Activated naive CD8-positive, alpha-beta T cell treated with anti-CD3 and anti-CD28 coated beads, Interleukin-2, amount 50 U/mL, for 24 hours (primary cell): ENCODE results near the gene MMP2.

Experiments used
- ATAC-seq: fragments of 150-1000 bp; cut with Tn5 transposase; one replicate; pipeline ENCODE4 v1.10.0; 2021
- DNase-seq: peaks from one replicate; pipeline ENCODE4 v3.0.0; 2021
- H3K27ac Mint-ChIP-seq: one replicate; pipeline ENCODE4 v1.8.0; 2021; ENCODE audit warnings: mild to moderate bottlenecking, mixed read lengths
- H3K27me3 Mint-ChIP-seq: one replicate; pipeline ENCODE4 v1.8.0; 2021; ENCODE audit warnings: mixed read lengths
- H3K36me3 Mint-ChIP-seq: one replicate; pipeline ENCODE4 v1.8.0; 2021; ENCODE audit warnings: low read depth, mixed read lengths
- H3K4me1 Mint-ChIP-seq: one replicate; pipeline ENCODE4 v1.8.0; 2021; ENCODE audit warnings: mixed read lengths
- H3K4me3 Mint-ChIP-seq: one replicate; pipeline ENCODE4 v1.8.0; 2021; ENCODE audit warnings: mild to moderate bottlenecking, moderate library complexity, mixed read lengths
- H3K9me3 Mint-ChIP-seq: one replicate; pipeline ENCODE4 v1.8.0; 2021; ENCODE audit warnings: mixed read lengths

MMP2 gene

DNA sequence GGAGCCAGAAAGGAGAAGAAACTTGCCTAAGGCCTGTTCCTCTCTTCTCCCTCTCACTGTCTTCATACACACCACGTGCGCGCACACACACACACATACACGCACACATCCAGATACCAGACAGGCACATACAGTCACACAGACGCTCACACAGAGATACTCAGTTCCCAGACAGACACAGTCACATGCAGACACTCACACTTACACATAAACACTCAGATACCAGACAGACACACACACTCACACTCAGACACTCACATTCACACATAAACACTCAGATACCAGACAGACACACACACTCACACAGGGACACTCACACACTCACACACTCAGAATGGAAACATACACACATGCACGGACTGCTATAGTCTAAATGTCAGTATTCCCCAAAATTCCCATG is 24.1 kb upstream of the MMP2 start:
- no peak for ATAC-seq
- H3K27me3 Mint-ChIP-seq, result peaks cover 2% of the 10 kb centered on the region
- no peak overlapping the region for H3K27ac Mint-ChIP-seq
- no peaks in the 10 kb centered on the region for H3K9me3 Mint-ChIP-seq
- DNase-seq, result no peak
- H3K4me3 Mint-ChIP-seq, result no peak overlapping the region
- H3K4me1 Mint-ChIP-seq, result no peaks in the 10 kb centered on the region
- no peaks in the 10 kb centered on the region for H3K36me3 Mint-ChIP-seq

DNA sequence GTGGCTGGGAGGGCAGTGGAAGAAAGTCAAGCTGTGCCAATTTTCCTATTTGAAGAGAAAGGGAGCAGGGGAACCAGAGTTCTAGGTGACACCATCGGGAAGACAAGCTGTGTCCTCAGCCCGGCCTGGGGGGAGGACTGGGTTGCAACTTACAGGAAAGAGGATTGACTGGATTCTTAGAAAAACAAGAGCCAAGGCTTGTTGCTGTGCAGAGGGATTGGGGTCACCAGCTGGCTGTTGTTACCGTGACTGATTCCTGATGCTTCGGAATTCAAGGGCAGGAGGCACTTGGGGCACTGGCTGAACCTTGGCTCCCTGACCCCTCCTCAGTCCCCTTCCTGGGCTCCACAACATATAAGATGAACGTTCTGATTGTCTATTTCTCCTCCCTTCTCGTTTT is 16.8 kb upstream of the MMP2 start:
- Mint-ChIP-seq H3K4me3 (no peak overlapping the region), H3K27ac (no peak overlapping the region), H3K27me3 (peaks cover 5% of the 10 kb centered on the region), H3K4me1 (no peaks in the 10 kb centered on the region), H3K36me3 (no peaks in the 10 kb centered on the region), H3K9me3 (no peaks in the 10 kb centered on the region)
- ATAC-seq, result no peak
- DNase-seq, result no peak

DNA sequence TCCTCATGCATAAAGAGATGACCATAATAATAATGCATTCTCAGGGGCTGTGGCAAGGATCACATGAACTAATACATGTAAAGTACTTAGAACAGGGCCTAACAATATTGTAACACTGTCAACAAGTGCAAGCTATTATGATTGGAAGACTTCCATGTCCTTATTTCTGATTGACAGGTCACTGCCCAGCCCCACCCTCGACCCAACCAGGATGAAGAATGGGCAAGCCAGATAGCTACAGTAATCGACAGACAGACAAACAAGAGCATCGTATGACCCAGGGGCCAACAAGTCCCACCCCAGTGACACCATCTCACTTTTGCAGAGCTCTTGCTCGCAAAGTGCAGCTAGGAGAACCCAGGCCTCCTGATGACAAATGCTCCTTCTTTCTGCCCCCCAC is 14.6 kb upstream of the MMP2 start:
- Mint-ChIP-seq H3K9me3 (no peaks in the 10 kb centered on the region), H3K36me3 (no peaks in the 10 kb centered on the region), H3K27me3 (peaks cover 5% of the 10 kb centered on the region), H3K27ac (no peak overlapping the region), H3K4me3 (no peak overlapping the region), H3K4me1 (no peaks in the 10 kb centered on the region)
- ATAC-seq, result no peak
- DNase-seq, result no peak

DNA sequence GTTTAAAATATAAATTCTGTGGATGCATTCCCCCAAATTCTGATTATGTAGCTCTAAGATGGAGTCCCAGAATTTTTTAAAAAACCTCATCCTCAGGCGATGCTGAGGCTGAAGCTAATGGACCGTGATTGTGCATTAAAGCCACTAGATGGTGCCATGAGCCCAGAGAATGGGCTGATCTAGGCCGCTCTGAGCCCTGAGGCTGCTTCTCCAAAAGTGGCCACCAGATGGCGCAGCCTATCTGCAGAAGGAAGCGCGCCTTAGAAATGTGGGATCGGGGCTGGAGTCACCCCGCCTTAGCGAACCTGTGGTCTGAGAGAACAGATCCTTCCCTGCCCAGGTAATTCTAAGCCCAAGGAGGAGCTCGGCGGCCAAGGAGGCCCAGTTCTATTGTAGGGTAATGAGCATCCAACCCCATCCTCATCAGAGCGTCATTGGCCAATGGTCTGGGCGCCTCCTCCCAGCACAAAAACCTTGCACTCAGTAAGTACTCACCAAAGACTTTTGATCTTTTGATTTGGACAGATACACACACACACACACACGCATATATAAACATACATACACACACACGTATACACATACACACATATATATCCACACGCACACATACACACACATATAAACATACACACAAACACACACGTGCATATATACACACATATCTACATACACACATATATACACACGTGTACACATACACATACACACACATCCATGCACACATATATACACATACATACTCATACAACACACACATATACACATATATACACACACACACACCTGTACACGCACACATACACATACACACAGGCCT is 13.7 kb upstream of the MMP2 start:
- ATAC-seq, result peak; percentile 88

DNA sequence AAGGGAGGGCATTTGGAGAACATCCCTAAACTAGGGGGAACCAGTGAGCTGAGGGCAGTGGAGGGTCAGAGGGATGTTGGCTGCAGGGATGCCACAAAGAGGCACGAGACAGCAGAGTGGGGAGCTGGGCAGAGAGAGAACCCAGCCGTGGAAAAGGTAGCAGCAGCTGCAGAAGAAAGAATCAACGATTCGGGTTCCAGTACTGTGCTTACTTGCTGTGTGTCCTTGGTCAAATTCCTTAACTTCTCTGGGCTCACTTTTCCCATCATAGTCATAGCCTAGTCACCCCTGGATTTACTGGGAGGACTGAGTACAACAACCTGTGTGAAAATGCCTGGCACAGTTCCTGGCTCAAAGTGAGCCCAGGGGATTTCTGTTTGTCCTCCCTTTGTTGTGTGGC is 12.8 kb upstream of the MMP2 start:
- peaks cover 8% of the 10 kb centered on the region for H3K27me3 Mint-ChIP-seq
- H3K36me3 Mint-ChIP-seq, result no peaks in the 10 kb centered on the region
- no peak overlapping the region for H3K27ac Mint-ChIP-seq
- H3K4me1 Mint-ChIP-seq, result peaks cover under 1% of the 10 kb centered on the region
- no peaks in the 10 kb centered on the region for H3K9me3 Mint-ChIP-seq
- DNase-seq (no peak), ATAC-seq (no peak)
- H3K4me3 Mint-ChIP-seq, result no peak overlapping the region

More for the DNA sequence above, 13.7 kb upstream of the MMP2 start:
- Mint-ChIP-seq H3K9me3 (no peaks in the 10 kb centered on the region), H3K4me1 (no peaks in the 10 kb centered on the region), H3K36me3 (no peaks in the 10 kb centered on the region), H3K27me3 (peaks cover 8% of the 10 kb centered on the region), H3K27ac (no peak overlapping the region), H3K4me3 (no peak overlapping the region)
- peak; percentile 85 for DNase-seq

DNA sequence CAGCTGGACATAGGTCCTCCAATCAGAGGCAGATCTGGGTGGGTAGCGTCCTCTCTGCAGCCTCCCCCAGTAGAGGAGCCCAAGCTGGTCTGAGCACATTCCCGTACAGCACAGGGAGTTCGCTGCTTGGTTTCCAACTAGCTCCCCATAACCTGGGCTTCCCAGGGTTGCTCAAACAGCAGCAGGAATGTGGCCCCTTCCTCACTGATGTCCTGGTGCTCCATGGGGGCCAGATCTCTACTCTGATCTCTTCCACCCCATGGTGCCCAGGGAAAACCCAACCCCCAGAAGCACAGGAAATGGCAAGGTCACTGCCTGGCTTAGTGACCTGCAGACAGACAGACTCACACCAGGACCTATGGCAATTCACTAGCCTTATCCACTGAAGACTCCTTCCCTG is 11.1 kb upstream of the MMP2 start:
- Mint-ChIP-seq H3K27ac (no peak overlapping the region), H3K9me3 (no peaks in the 10 kb centered on the region), H3K36me3 (no peaks in the 10 kb centered on the region), H3K4me1 (peaks cover 2% of the 10 kb centered on the region), H3K27me3 (peaks cover 10% of the 10 kb centered on the region), H3K4me3 (no peak overlapping the region)
- ATAC-seq, result no peak
- DNase-seq, result no peak

GRCh38 chr16:55468352-55468990 is 10.5 kb upstream of the MMP2 start:
- peaks cover 2% of the 10 kb centered on the region for H3K4me1 Mint-ChIP-seq
- H3K9me3 Mint-ChIP-seq, result no peaks in the 10 kb centered on the region
- no peak overlapping the region for H3K4me3 Mint-ChIP-seq
- H3K27me3 Mint-ChIP-seq, result peaks cover 10% of the 10 kb centered on the region
- H3K36me3 Mint-ChIP-seq, result no peaks in the 10 kb centered on the region
- DNase-seq (no peak), ATAC-seq (no peak)
- H3K27ac Mint-ChIP-seq, result no peak overlapping the region

GRCh38 chr16:55469821-55470532 is 9.0 kb upstream of the MMP2 start:
- Mint-ChIP-seq H3K4me1 (peaks cover 2% of the 10 kb centered on the region), H3K36me3 (no peaks in the 10 kb centered on the region), H3K27me3 (peaks cover 5% of the 10 kb centered on the region), H3K9me3 (no peaks in the 10 kb centered on the region), H3K27ac (no peak overlapping the region), H3K4me3 (no peak overlapping the region)
- no peak for ATAC-seq
- no peak for DNase-seq

GRCh38 chr16:55470533-55471371 is 8.2 kb upstream of the MMP2 start:
- Mint-ChIP-seq H3K4me1 (peaks cover 2% of the 10 kb centered on the region), H3K4me3 (no peak overlapping the region), H3K36me3 (no peaks in the 10 kb centered on the region), H3K27ac (no peak overlapping the region), H3K27me3 (peaks cover 5% of the 10 kb centered on the region), H3K9me3 (no peaks in the 10 kb centered on the region)
- ATAC-seq, result no peak
- no peak for DNase-seq

GRCh38 chr16:55471448-55472097 is 7.4 kb upstream of the MMP2 start:
- no peaks in the 10 kb centered on the region for H3K36me3 Mint-ChIP-seq
- ATAC-seq (no peak), DNase-seq (no peak)
- no peaks in the 10 kb centered on the region for H3K9me3 Mint-ChIP-seq
- no peak overlapping the region for H3K27ac Mint-ChIP-seq
- H3K4me1 Mint-ChIP-seq, result peaks cover 2% of the 10 kb centered on the region
- no peak overlapping the region for H3K4me3 Mint-ChIP-seq
- peaks cover 5% of the 10 kb centered on the region for H3K27me3 Mint-ChIP-seq

GRCh38 chr16:55473587-55473986 is 5.4 kb upstream of the MMP2 start:
- Mint-ChIP-seq H3K4me3 (no peak overlapping the region), H3K4me1 (peaks cover 2% of the 10 kb centered on the region), H3K36me3 (no peaks in the 10 kb centered on the region), H3K9me3 (no peaks in the 10 kb centered on the region), H3K27me3 (peaks cover 19% of the 10 kb centered on the region), H3K27ac (no peak overlapping the region)
- no peak for DNase-seq
- ATAC-seq, result no peak

DNA sequence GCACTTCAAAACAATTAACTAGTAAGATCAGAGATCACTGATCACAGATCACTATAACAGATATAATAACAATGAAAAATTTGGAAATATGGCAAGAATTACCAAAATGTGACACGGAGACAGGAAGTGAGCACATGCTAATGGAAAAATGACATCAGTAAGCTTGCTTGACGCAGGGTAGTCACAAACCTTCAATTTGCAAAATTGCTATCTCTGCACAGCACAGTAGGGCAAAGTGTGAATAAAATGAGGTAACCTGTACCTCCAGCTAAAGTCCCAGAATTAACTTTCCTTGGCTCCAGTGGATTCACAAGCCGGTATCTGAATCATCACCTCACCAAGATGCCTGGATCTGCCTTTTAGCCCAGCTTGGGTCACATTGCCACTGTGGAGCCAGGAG is 4.2 kb upstream of the MMP2 start:
- ATAC-seq (no peak), DNase-seq (no peak)
- Mint-ChIP-seq H3K36me3 (no peaks in the 10 kb centered on the region), H3K9me3 (no peaks in the 10 kb centered on the region), H3K27me3 (peaks cover 24% of the 10 kb centered on the region), H3K4me3 (no peak overlapping the region), H3K27ac (no peak overlapping the region), H3K4me1 (peaks cover 2% of the 10 kb centered on the region)

GRCh38 chr16:55475919-55476318 is 3.1 kb upstream of the MMP2 start:
- Mint-ChIP-seq H3K4me1 (peaks cover 2% of the 10 kb centered on the region), H3K27ac (no peak overlapping the region), H3K36me3 (no peaks in the 10 kb centered on the region), H3K27me3 (peaks cover 33% of the 10 kb centered on the region), H3K4me3 (no peak overlapping the region), H3K9me3 (no peaks in the 10 kb centered on the region)
- DNase-seq (no peak), ATAC-seq (no peak)
